ENCODE data around the gene MED16. TPM values are rescaled to one million over a fixed set of nuclear protein-coding genes. Genes with fewer than 3 reads are reported as not detected.
A peak's percentile ranks its signal among the peaks of the same experiment; 100 is the strongest.

The MED16 gene
- 83.1 and 84.1 TPM in 2 replicates for total RNA-seq (2021)
- long read RNA-seq, transcript MED16-203 (16 exons, 2,922 nt), result minor isoform, 13 of 1,152 reads
- long read RNA-seq, transcript MED16-204 (15 exons, 3,420 nt), result major isoform, 919 of 1,152 reads
- long read RNA-seq, partial matches to known transcripts, result 50 of 1,152 reads
- long read RNA-seq, other reads (novel, unspliced or antisense), result 170 of 1,152 reads

GRCh38 chr19:892894-893689, at the start of gene MED16, which contains the start of gene RNU6-9:
Gene MED16, minus strand, starts transcription at chr19:893187. Its CDS starts 2,056 bp downstream, at chr19:891131.
Gene RNU6-9, plus strand, starts transcription at chr19:893484.
- no CpG with 5 or more reads among the region's 69 CpGs for WGBS (ENCODE audit: extremely low coverage, insufficient read length, low lambda C conversion rate)
- no peak within 1 kb of the TSS for H4K8ac ChIP-seq (replicated peaks; ENCODE audit: insufficient read length, low read depth, low read length)
- no peak within 1 kb of the TSS for H3K4ac ChIP-seq (ENCODE audit: low read depth, low read length)

More at GRCh38 chr19:892894-893689, at the start of gene MED16, which contains the start of gene RNU6-9:
- H3K23ac ChIP-seq (ENCODE audit: insufficient read length, low read depth, low read length), result no peak within 1 kb of the TSS
- peak within 1 kb of the TSS; percentile 96 for H3K14ac ChIP-seq (ENCODE audit: insufficient read depth, low read length)
- H3K18ac ChIP-seq (ENCODE audit: insufficient read length, low read depth, low read length), result peak within 1 kb of the TSS; percentile 81
- no peak within 1 kb of the TSS for H2BK20ac ChIP-seq (ENCODE audit: low read depth, low read length, poor library complexity, severe bottlenecking)
- H3K27ac ChIP-seq (ENCODE audit: insufficient read length, low read depth, low read length), result peak within 1 kb of the TSS; percentile 12
- Mint-ChIP-seq H3K9me3 (no peaks in the 10 kb centered on the region; a peak in 1 of 5 replicates), H3K4me1 (peaks cover 5 to 6% of the 10 kb centered on the region in 2 experiments), H3K4me3 (peak within 1 kb of the TSS; percentile 79 to 90), H3K27me3 (ENCODE audit: low read depth) (peaks cover 4% of the 10 kb centered on the region; the same call in 1 of the 2 replicates), H3K36me3 (ENCODE audit: insufficient read depth in 1 of 3, low read depth in 3 of 3) (peaks cover 2 to 35% (median 29%) of the 10 kb centered on the region in 3 experiments; a peak in 6 of 7 replicates), H3K27ac (peak within 1 kb of the TSS; percentile 98 to 100 (median 99))
- TF ChIP-seq CTCF (conservative IDR thresholded peaks at IDR 0.05), result no peak
- H4K20me1 ChIP-seq (ENCODE audit: control insufficient read depth, insufficient read depth, insufficient read length), result peaks cover 2% of the 10 kb centered on the region
- H2BK12ac ChIP-seq (ENCODE audit: insufficient read length, low read depth, low read length), result no peak within 1 kb of the TSS
- peak within 1 kb of the TSS; percentile 71 for H3K9ac ChIP-seq (ENCODE audit: extremely low read depth, insufficient read length, low read length)
- H2AK5ac ChIP-seq (ENCODE audit: insufficient read length, low read length), result no peak within 1 kb of the TSS
- H2BK120ac ChIP-seq (ENCODE audit: low read depth, low read length, poor library complexity, severe bottlenecking), result no peak within 1 kb of the TSS
- H4K91ac ChIP-seq (ENCODE audit: insufficient read length, low read depth, low read length), result no peak within 1 kb of the TSS
- H3K27me3 ChIP-seq (ENCODE audit: insufficient read depth, low read length), result no peaks in the 10 kb centered on the region
- no peak within 1 kb of the TSS for H2AFZ ChIP-seq (ENCODE audit: low read length)
- H3K79me2 ChIP-seq (ENCODE audit: insufficient read depth, low read length), result no peaks in the 10 kb centered on the region; the same call in 1 of the 2 replicates
- no peak within 1 kb of the TSS for H2BK15ac ChIP-seq (ENCODE audit: low read depth, low read length)
- no peaks in the 10 kb centered on the region for H3K79me1 ChIP-seq (ENCODE audit: insufficient read depth, low read depth, low read length, poor library complexity, severe bottlenecking)
- DNase-seq, result peak; percentile 91
- no peaks in the 10 kb centered on the region for H3K4me1 ChIP-seq (ENCODE audit: insufficient read depth, low read length)
- no peak within 1 kb of the TSS for H3T11ph ChIP-seq (ENCODE audit: low read length)
- H4K5ac ChIP-seq (ENCODE audit: insufficient read length, low read depth, low read length), result no peak within 1 kb of the TSS
- no peaks in the 10 kb centered on the region for H3K9me3 ChIP-seq (ENCODE audit: control insufficient read depth, low read depth, low read length)
- no peak within 1 kb of the TSS for H3K56ac ChIP-seq (ENCODE audit: insufficient read length, low read depth, low read length)
- H3K23me2 ChIP-seq (ENCODE audit: insufficient read length, low read depth, low read length, poor library complexity, severe bottlenecking), result peaks cover 4% of the 10 kb centered on the region
- H2BK5ac ChIP-seq (ENCODE audit: insufficient read length, low read length), result no peak within 1 kb of the TSS
- H3K4me2 ChIP-seq (ENCODE audit: insufficient read depth, insufficient read length, low read length), result peak within 1 kb of the TSS; percentile 56

All from H9 (cell line).